Thyroid gland (tissue), 4 donors: ENCODE results near the gene KLK3. TPM values are rescaled to one million over a fixed set of nuclear protein-coding genes. Genes with fewer than 3 reads are reported as not detected.
A peak's percentile ranks its signal among the peaks of the same experiment; 100 is the strongest.
"Not testable (repeated sequence)": the region's sequence is repeated elsewhere in the genome, so short reads cannot be mapped to it uniquely, and the experiment has no call there.

ENCODE experiments used
- DNase-seq, 2 donors: peaks; one replicate each; pipeline ENCODE4 v3.0.0-alpha.2; 2019
- H3K27ac ChIP-seq, 3 donors: fragments of 200-600 bp; sonication (generic); 1 replicate in 2 of 3; 2 replicates in 1 of 3; pipeline ENCODE4 v1.5.1; 2016 to 2019; ENCODE audit warnings: mild to moderate bottlenecking in 1 of 3, moderate library complexity in 1 of 3
- H3K27me3 ChIP-seq: fragments of 200-600 bp; sonication (generic); one replicate; pipeline ENCODE4 v1.5.1; 2019
- H3K36me3 ChIP-seq, 2 donors: fragments of 200-600 bp; sonication (generic); one replicate each; pipeline ENCODE4 v1.5.1; 2016 to 2019
- H3K4me1 ChIP-seq, 2 donors: fragments of 200-600 bp; sonication (generic); one replicate each; pipeline ENCODE4 v1.5.1; 2017 to 2019
- H3K4me3 ChIP-seq, 3 donors: fragments of 200-600 bp; sonication (generic); replicated peaks in 1 of 3; 1 replicate in 2 of 3; 2 replicates in 1 of 3; pipeline ENCODE4 v1.5.1; 2016; ENCODE audit warnings: mild to moderate bottlenecking in 1 of 3
- H3K9me3 ChIP-seq: fragments of 200-600 bp; sonication (generic); one replicate; pipeline ENCODE4 v1.5.1; 2017
- POLR2A ChIP-seq, 2 donors: fragments of 450-650 bp; IDR thresholded peaks; one replicate each; pipeline ENCODE4 v1.6.1; 2017; ENCODE audit warnings: antibody characterized with exemption in 2 of 2, mild to moderate bottlenecking in 2 of 2, moderate library complexity in 1 of 2
- WGBS, 2 donors: methylation state at CpG; one replicate each; pipeline ENCODE4 v1.1.5; 2017; 5-methylcytosine and 5-hydroxymethylcytosine counted together
- intact Hi-C: fragments of 100-400 bp; cut with DNase I; formaldehyde crosslinking; loops from one replicate; pipeline ENCODE4 v1.15.1; 2023
- total RNA-seq, 4 donors: library from RNA; depleted of rRNA; stranded (reverse); fragments of >200 nt; gene quantifications; one replicate each; pipeline ENCODE4 v1.2.3, GENCODE V29; 2016
- TF ChIP-seq, protein P1 (sequence below), 6 experiments: fragments of 200-600 bp in 3 of 6; fragments of 450-650 bp in 3 of 6; sonication (generic) in 3 of 6; IDR thresholded peaks; one replicate each; pipeline ENCODE4 v1.5.1; 2016 to 2019; ENCODE audit warnings: antibody characterized with exemption in 6 of 6, mild to moderate bottlenecking in 2 of 6, inconsistent platforms in 1 of 6, moderate library complexity in 1 of 6

KLK3 gene
- total RNA-seq, 4 donors from 2014 or later: 0.54 to 1.3 TPM; not detected in 2

GRCh38 chr19:50891253-50891625, 36.5 kb downstream of the KLK3 start:
- TF ChIP-seq POLR2A (IDR thresholded peaks at IDR 0.05): no peak
- TF ChIP-seq, protein P1, sequence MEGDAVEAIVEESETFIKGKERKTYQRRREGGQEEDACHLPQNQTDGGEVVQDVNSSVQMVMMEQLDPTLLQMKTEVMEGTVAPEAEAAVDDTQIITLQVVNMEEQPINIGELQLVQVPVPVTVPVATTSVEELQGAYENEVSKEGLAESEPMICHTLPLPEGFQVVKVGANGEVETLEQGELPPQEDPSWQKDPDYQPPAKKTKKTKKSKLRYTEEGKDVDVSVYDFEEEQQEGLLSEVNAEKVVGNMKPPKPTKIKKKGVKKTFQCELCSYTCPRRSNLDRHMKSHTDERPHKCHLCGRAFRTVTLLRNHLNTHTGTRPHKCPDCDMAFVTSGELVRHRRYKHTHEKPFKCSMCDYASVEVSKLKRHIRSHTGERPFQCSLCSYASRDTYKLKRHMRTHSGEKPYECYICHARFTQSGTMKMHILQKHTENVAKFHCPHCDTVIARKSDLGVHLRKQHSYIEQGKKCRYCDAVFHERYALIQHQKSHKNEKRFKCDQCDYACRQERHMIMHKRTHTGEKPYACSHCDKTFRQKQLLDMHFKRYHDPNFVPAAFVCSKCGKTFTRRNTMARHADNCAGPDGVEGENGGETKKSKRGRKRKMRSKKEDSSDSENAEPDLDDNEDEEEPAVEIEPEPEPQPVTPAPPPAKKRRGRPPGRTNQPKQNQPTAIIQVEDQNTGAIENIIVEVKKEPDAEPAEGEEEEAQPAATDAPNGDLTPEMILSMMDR (IDR thresholded peaks at IDR 0.05): no peak
- Histone ChIP-seq H3K36me3 (no peaks in the 10 kb centered on the region), H3K4me3 (no peak overlapping the region), H3K4me1 (peaks cover 3 to 7% of the 10 kb centered on the region in 2 donors), H3K27ac (no peak overlapping the region), H3K27me3 (no peaks in the 10 kb centered on the region), H3K9me3 (no peaks in the 10 kb centered on the region)
- 79 to 91% methylated on average over 5 of the region's 5 CpGs for WGBS, 2 donors
- DNase-seq: no peak
- intact Hi-C loops: no loop called here

DNA sequence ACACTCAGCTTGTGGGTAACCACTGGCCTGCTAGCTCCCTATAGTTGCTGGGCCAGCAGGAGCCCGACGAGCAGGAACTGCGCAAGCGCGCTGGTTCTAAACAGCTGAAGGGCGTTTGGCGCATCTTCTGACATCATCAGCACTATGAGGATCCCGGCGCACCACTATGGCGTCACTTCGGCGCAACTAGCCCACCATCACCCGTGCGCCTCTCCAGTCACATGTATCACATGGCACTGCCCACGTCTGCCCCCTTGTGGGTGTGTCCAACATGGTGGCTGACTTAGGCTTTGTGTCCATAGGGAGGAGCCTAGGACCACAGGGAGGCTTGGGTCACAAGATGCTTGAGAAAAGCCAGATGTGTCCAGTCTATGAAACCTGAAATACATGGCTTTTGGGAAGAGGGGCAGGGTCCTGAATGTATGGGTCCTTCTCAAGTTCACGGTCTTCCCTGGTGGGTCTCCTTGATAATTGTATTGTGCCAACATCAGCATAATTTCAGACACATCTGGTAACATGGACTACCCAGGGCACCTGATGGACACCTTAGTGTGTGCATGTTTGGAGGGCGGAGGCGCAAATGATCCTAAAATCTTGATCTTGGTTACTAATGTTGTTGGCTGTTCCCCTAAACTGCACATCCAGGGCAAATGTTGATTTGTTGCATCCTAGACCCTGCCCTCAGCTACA, 38.5 kb downstream of the KLK3 start:
- Histone ChIP-seq H3K27me3 (no peaks in the 10 kb centered on the region), H3K4me3 (no peak overlapping the region), H3K27ac (no peak overlapping the region), H3K36me3 (no peaks in the 10 kb centered on the region), H3K4me1 (peaks cover 9 to 14% of the 10 kb centered on the region in 2 donors), H3K9me3 (no peaks in the 10 kb centered on the region)
- WGBS, 2 donors: 90 to 91% methylated on average over 18 of the region's 18 CpGs
- no peak for DNase-seq
- TF ChIP-seq POLR2A (IDR thresholded peaks at IDR 0.05): no peak
- TF ChIP-seq, protein P1 (IDR thresholded peaks at IDR 0.05): no peak
- intact Hi-C loops: no loop called here

DNA sequence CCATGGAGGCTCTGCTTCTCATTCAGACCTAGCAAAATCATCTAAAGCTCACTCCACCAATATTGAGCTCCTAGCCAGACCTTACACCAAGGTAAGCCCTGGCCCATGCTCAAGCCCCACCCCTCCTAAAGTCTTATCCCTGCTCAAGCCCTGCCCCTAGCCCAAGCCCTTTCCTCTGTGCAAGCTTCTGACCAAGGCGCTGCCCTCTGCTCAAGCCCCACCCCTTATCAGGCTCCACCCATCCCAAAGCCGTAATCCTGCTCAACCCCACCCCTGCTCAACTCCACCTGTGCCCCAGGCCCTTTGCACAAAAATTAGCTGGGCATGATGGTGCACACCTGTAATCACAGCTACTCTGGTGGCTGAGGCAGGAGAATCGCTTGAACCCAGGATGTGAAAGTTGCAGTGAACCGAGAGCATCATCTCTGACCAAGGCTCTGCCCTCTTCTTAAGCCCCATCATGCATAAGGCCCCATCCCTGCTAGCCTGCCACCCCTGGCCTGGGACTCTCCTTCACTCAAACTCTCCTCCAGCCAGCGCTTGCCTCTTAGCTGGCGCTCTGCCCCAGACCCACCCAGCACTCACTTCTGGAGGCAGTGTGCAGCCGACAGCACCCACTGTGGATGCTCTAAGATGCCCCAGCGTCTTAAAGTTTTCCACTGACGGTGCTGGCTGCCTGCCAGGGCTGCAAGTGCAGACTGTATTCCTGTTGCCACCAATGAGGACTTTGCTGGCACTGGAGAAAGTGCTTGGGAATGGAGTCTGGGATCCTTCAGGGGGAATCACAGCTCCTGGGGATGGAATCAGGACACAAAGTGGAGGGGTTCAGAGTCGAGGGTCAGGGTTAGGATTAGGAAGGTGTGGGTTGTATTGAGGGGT, 40.0 kb downstream of the KLK3 start:
- DNase-seq: peak; percentile 75 to 84
- Histone ChIP-seq H3K4me3 (no peak overlapping the region), H3K4me1 (peaks cover 9 to 14% of the 10 kb centered on the region in 2 donors), H3K36me3 (no peaks in the 10 kb centered on the region), H3K27ac (peak overlapping the region; percentile 45 to 98 (median 86)), H3K27me3 (no peaks in the 10 kb centered on the region), H3K9me3 (no peaks in the 10 kb centered on the region)
- TF ChIP-seq POLR2A (IDR thresholded peaks at IDR 0.05): peak in 1 of 2 donors; percentile 18
- TF ChIP-seq, protein P1 (IDR thresholded peaks at IDR 0.05): no peak
- WGBS, 2 donors: 54 to 58% methylated on average over 10 of the region's 10 CpGs
- intact Hi-C loops: no loop called here

DNA sequence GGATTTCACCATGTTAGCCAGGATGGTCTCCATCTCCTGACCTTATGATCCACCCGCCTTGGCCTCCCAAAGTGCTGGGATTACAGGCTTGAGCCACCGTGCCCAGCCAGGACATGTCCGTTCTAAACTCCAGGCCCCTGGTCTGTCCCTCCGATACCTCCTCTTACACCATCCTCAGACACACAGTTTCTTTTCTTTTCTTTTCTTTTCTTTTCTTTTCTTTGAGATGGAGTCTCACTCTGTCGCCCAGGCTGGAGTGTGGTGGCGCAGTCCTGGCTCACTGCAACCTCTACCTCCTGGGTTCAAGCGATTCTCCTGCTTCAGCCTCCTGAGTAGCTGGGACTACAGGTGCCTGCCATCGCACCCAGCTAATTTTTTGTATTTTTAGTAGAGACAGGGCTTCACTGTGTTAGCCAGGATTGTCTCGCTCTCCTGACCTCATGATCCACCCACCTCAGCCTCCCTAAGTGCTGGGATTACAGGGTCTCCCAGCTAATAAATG, 41.4 kb downstream of the KLK3 start:
- H3K9me3 ChIP-seq, H3K36me3 ChIP-seq, intact Hi-C loops, DNase-seq, H3K4me3 ChIP-seq, H3K27me3 ChIP-seq: not testable (repeated sequence)
- Histone ChIP-seq H3K27ac (peak overlapping the region; percentile 72 to 98 (median 86)), H3K4me1 (peaks cover 9 to 14% of the 10 kb centered on the region in 2 donors)
- 74 to 86% methylated on average over 9 of the region's 9 CpGs for WGBS, 2 donors

DNA sequence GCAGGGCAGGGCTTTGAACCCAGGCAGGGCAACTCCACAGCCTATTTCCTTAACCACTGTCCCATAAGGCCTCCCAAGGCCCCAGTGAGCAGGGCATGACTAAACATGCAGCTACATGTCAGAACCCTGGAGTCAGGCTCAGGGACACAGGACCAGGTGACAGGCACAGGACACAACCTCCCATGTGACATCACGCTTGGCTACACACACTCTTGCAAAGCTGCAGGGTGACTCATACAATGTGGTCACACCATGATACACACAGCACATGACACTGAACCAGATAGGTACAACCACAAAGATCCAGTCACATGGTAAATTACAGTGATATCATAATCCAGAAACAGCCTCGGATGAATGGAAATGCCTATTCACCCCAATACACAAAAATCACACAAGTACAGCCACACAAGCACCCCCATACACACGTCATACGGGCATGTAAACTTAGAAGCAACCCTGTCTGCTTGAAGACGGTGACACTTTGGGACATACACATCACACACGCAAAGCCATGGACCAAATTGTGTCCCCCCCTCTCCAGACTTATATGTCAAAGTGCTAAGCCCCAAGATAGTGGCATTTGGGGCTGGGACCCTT, 42.0 kb downstream of the KLK3 start:
- H3K4me1 ChIP-seq: peaks cover 9 to 14% of the 10 kb centered on the region in 2 donors
- H3K9me3 ChIP-seq: no peaks in the 10 kb centered on the region
- peak overlapping the region; percentile 72 to 98 (median 86) for H3K27ac ChIP-seq
- DNase-seq: peak; percentile 97 to 98
- H3K36me3 ChIP-seq: no peaks in the 10 kb centered on the region
- TF ChIP-seq, protein P1 (IDR thresholded peaks at IDR 0.05): no peak
- peak in 1 of 2 donors; percentile 54 for TF ChIP-seq POLR2A (IDR thresholded peaks at IDR 0.05)
- H3K27me3 ChIP-seq: no peaks in the 10 kb centered on the region
- 56 to 58% methylated on average over 6 of the region's 6 CpGs for WGBS, 2 donors
- no peak overlapping the region for H3K4me3 ChIP-seq
- intact Hi-C loops: no loop called here
